A549 (cell line): ENCODE results near the gene NDUFAF3. TPM values are rescaled to one million over a fixed set of nuclear protein-coding genes. Genes with fewer than 3 reads are reported as not detected.
A peak's percentile ranks its signal among the peaks of the same experiment; 100 is the strongest.

Experiments used
- ATAC-seq, 2 experiments: fragments of 200-7000 bp in 1 of 2; fragments of >200 bp in 1 of 2; cut with Nextera tagmentation in 1 of 2; cut with Tn5 transposase in 1 of 2; 3 replicates each; pipeline versions ENCODE4 v1.8.0 to v1.9.1; 2018 to 2020; ENCODE audit warnings: mild to moderate bottlenecking in 1 of 2, moderate library complexity in 1 of 2
- CTCF ChIA-PET: fragments of 300-600 bp; sonication (Branson Sonifier 250); formaldehyde crosslinking; extraction: SDS; loops from one replicate; lab custom pipeline; 2021; ENCODE audit warnings: antibody characterized with exemption, inconsistent platforms; lab: Yijun Ruan, JAX
- POLR2A ChIA-PET: fragments of 350-600 bp; formaldehyde crosslinking; extraction: SDS; loops from one replicate; lab custom pipeline; 2021; ENCODE audit warnings: antibody characterized with exemption, inconsistent platforms; lab: Yijun Ruan, JAX
- DNase-seq, 2 experiments: peaks; one replicate each; pipeline versions ENCODE4 v3.0.0 to v3.0.0-alpha.2; 2011 to 2016; ENCODE audit warnings: low read depth in 1 of 2, low spot score in 1 of 2
- FAIRE-seq: peaks from 2 replicates; lab custom pipeline; 2011; peaks lifted over from hg19 to GRCh38; lab: Jason Lieb, UNC
- H3K27ac ChIP-seq, 2 experiments: fragments of >200 bp; sonication (Bioruptor Twin); formaldehyde crosslinking; 3 replicates each; pipeline ENCODE4 v1.5.1; 2016 to 2017
- H3K4me1 ChIP-seq: fragments of >200 bp; sonication (Bioruptor Twin); formaldehyde crosslinking; 3 replicates; pipeline ENCODE4 v1.6.1; 2016
- H3K4me2 ChIP-seq: fragments of >200 bp; sonication (Bioruptor Twin); formaldehyde crosslinking; 3 replicates; pipeline ENCODE4 v1.6.1; 2016
- H3K4me3 ChIP-seq: fragments of >200 bp; sonication (Bioruptor Twin); formaldehyde crosslinking; 3 replicates; pipeline ENCODE4 v1.5.1; 2016
- H3K9me3 ChIP-seq: fragments of >200 bp; sonication (Bioruptor Twin); formaldehyde crosslinking; 3 replicates; pipeline ENCODE4 v1.6.1; 2016
- CBX2 ChIP-seq: fragments of 200-600 bp; sonication (generic); IDR thresholded peaks from 2 replicates; pipeline ENCODE4 v1.6.1; 2016; ENCODE audit warnings: low read depth, mild to moderate bottlenecking, borderline replicate concordance
- CEBPB ChIP-seq, 2 experiments: fragments of >200 bp in 1 of 2; sonication (Bioruptor Twin) in 1 of 2; formaldehyde crosslinking in 1 of 2; IDR thresholded peaks; 2 replicates each; pipeline ENCODE4 v1.6.1; 2012 to 2016
- CHD4 ChIP-seq: fragments of 200-600 bp; sonication (generic); IDR thresholded peaks from 2 replicates; pipeline ENCODE4 v1.6.1; 2016; ENCODE audit warnings: antibody characterized with exemption, mild to moderate bottlenecking, borderline replicate concordance
- EHF ChIP-seq: fragments of 250-450 bp; sonication (Bioruptor Pico); IDR thresholded peaks from 2 replicates; pipeline ENCODE4 v1.5.0; 2020; ENCODE audit warnings: mild to moderate bottlenecking
- EHMT2 ChIP-seq: fragments of 200-600 bp; sonication (generic); IDR thresholded peaks from 2 replicates; pipeline ENCODE4 v1.6.1; 2016; ENCODE audit warnings: antibody characterized with exemption, low read depth, mild to moderate bottlenecking, moderate library complexity
- EP300 ChIP-seq, 2 experiments: fragments of >200 bp; sonication (Bioruptor Twin); formaldehyde crosslinking; IDR thresholded peaks; 2 replicates in 1 of 2; 3 replicates in 1 of 2; pipeline ENCODE4 v1.6.1; 2016 to 2017
- FOSL2 ChIP-seq, 2 experiments: fragments of 450-650 bp in 1 of 2; fragments of >200 bp in 1 of 2; sonication (Bioruptor Twin) in 1 of 2; formaldehyde crosslinking; IDR thresholded peaks; 2 replicates each; pipeline versions ENCODE4 v1.5.0 to v1.6.1; 2016 to 2020; ENCODE audit warnings: mild to moderate bottlenecking in 1 of 2, moderate library complexity in 1 of 2
- HDAC2 ChIP-seq: fragments of 200-600 bp; sonication (generic); IDR thresholded peaks from 2 replicates; pipeline ENCODE4 v1.6.1; 2016
- HMGXB4 ChIP-seq: fragments of 250-450 bp; sonication (Bioruptor Pico); IDR thresholded peaks from 2 replicates; pipeline ENCODE4 v1.5.0; 2021; ENCODE audit warnings: mild to moderate bottlenecking, moderate library complexity, borderline replicate concordance
- HOXB13 ChIP-seq: fragments of 250-450 bp; sonication (Bioruptor Pico); IDR thresholded peaks from 2 replicates; pipeline ENCODE4 v1.5.0; 2020; ENCODE audit warnings: low read depth, mild to moderate bottlenecking, moderate library complexity
- JUN ChIP-seq, 2 experiments: fragments of >200 bp; sonication (Bioruptor Twin); formaldehyde crosslinking; IDR thresholded peaks; 2 replicates in 1 of 2; 3 replicates in 1 of 2; pipeline ENCODE4 v1.6.1; 2016 to 2017
- JUNB ChIP-seq: fragments of >200 bp; sonication (Bioruptor Twin); formaldehyde crosslinking; IDR thresholded peaks from 2 replicates; pipeline ENCODE4 v1.6.1; 2016
- MAX ChIP-seq: IDR thresholded peaks from 2 replicates; pipeline ENCODE4 v1.6.1; 2012
- NPAS2 ChIP-seq: fragments of 250-450 bp; sonication (Bioruptor Pico); IDR thresholded peaks from 2 replicates; pipeline ENCODE4 v1.8.0; 2022; ENCODE audit warnings: mild to moderate bottlenecking, moderate library complexity, borderline replicate concordance
- PHF8 ChIP-seq: fragments of 200-600 bp; sonication (generic); IDR thresholded peaks from 2 replicates; pipeline ENCODE4 v1.6.1; 2016; ENCODE audit warnings: low read depth, mild to moderate bottlenecking, antibody characterized with exemption, moderate library complexity, borderline replicate concordance
- POLR2A ChIP-seq: IDR thresholded peaks from 2 replicates; pipeline ENCODE4 v1.6.1; 2012; ENCODE audit warnings: mild to moderate bottlenecking, low read length
- RAD21 ChIP-seq, 2 experiments: fragments of >200 bp in 1 of 2; sonication (Bioruptor Twin) in 1 of 2; formaldehyde crosslinking in 1 of 2; IDR thresholded peaks in 1 of 2; conservative IDR thresholded peaks in 1 of 2; 2 replicates in 1 of 2; 3 replicates in 1 of 2; pipeline ENCODE4 v1.6.1; 2012 to 2018; ENCODE audit warnings: inconsistent platforms in 1 of 2
- RFX5 ChIP-seq: fragments of 450-650 bp; IDR thresholded peaks from 2 replicates; pipeline ENCODE4 v1.7.1; 2014; ENCODE audit warnings: antibody characterized with exemption, mild to moderate bottlenecking, moderate library complexity
- SMC3 ChIP-seq: fragments of >200 bp; sonication (Bioruptor Twin); formaldehyde crosslinking; IDR thresholded peaks from 3 replicates; pipeline ENCODE4 v1.6.1; 2018; ENCODE audit warnings: inconsistent platforms
- SREBF2 ChIP-seq: fragments of 450-650 bp; IDR thresholded peaks from 2 replicates; pipeline ENCODE4 v1.6.1; 2014; ENCODE audit warnings: mild to moderate bottlenecking, moderate library complexity
- ZC3H11A ChIP-seq: fragments of 450-650 bp; IDR thresholded peaks from 2 replicates; pipeline ENCODE4 v1.6.1; 2014; ENCODE audit warnings: antibody characterized with exemption, mild to moderate bottlenecking
- ZNF302 ChIP-seq: fragments of 250-450 bp; sonication (Bioruptor Pico); IDR thresholded peaks from 2 replicates; pipeline ENCODE4 v1.9.0; 2021; ENCODE audit warnings: inconsistent platforms, mild to moderate bottlenecking, moderate library complexity
- ZSCAN20 ChIP-seq: fragments of 250-450 bp; sonication (Bioruptor Pico); IDR thresholded peaks from 2 replicates; pipeline ENCODE4 v1.8.0; 2022; ENCODE audit warnings: mild to moderate bottlenecking, moderate library complexity
- WGBS: methylation state at CpG from one replicate; pipeline ENCODE4 v1.1.6; 2017; ENCODE audit errors: missing lambda C conversion rate; 5-methylcytosine and 5-hydroxymethylcytosine counted together
- polyA plus RNA-seq, 4 experiments: library from polyadenylated mRNA; depleted of rRNA in 3 of 4; stranded (reverse); fragments of >200 nt; fragmentation: RNase III in 1 of 4; extraction: RNeasy Plus Mini Kit Qiagen cat#74134 plus additional on column Dnase treatment in 1 of 4; gene quantifications; 2 replicates in 3 of 4; 3 replicates in 1 of 4; pipeline ENCODE4 v1.2.3, GENCODE V29; 2011 to 2017
- TF ChIP-seq, protein P1 (sequence below): fragments of >200 bp; sonication (Bioruptor Twin); formaldehyde crosslinking; IDR thresholded peaks from 3 replicates; pipeline ENCODE4 v1.5.1; 2016
- TF ChIP-seq, protein P2 (sequence below): IDR thresholded peaks from 2 replicates; pipeline ENCODE4 v1.6.1; 2012; ENCODE audit warnings: low read depth, borderline replicate concordance
- TF ChIP-seq, protein P3 (sequence below): IDR thresholded peaks from 2 replicates; pipeline ENCODE4 v1.6.1; 2012
- TF ChIP-seq, protein P4 (sequence below): fragments of >200 bp; sonication (Bioruptor Twin); formaldehyde crosslinking; IDR thresholded peaks from 3 replicates; pipeline ENCODE4 v1.6.1; 2016

Gene NDUFAF3
- polyA plus RNA-seq, 2 of the 4 experiments (the other 2 are of a cell fraction) = 44.3 to 71.4 TPM

GRCh38 chr3:49017971-49018706 lies 3.8 kb upstream of the NDUFAF3 start, which contains the start of gene DALRD3:
Gene DALRD3, minus strand, starts transcription at chr3:49018580. Its CDS starts 16 bp downstream, at chr3:49018564.
- H3K9me3 ChIP-seq = no peaks in the 10 kb centered on the region
- FAIRE-seq = no peak
- H3K4me3 ChIP-seq = peak within 1 kb of the TSS; percentile 84
- 3% methylated on average over 36 of the region's 85 CpGs for WGBS
- peak; percentile 33 to 72 for DNase-seq
- ChIA-PET POLR2A (interaction anchor here (0.5 to 3.3 kb wide), 7 partner anchors 11 to 808 kb away, joined by 3 to 26 read pairs (median 3); partner anchors contain the start of genes P4HTM, QRICH1, USP19 and WDR6), CTCF (interaction anchor here (8.1 to 30.1 kb wide), 2 partner anchors 10 to 27 kb away, joined by 65 to 385 read pairs; partner anchors contain the start of genes P4HTM and WDR6)
- TF ChIP-seq, protein P1, sequence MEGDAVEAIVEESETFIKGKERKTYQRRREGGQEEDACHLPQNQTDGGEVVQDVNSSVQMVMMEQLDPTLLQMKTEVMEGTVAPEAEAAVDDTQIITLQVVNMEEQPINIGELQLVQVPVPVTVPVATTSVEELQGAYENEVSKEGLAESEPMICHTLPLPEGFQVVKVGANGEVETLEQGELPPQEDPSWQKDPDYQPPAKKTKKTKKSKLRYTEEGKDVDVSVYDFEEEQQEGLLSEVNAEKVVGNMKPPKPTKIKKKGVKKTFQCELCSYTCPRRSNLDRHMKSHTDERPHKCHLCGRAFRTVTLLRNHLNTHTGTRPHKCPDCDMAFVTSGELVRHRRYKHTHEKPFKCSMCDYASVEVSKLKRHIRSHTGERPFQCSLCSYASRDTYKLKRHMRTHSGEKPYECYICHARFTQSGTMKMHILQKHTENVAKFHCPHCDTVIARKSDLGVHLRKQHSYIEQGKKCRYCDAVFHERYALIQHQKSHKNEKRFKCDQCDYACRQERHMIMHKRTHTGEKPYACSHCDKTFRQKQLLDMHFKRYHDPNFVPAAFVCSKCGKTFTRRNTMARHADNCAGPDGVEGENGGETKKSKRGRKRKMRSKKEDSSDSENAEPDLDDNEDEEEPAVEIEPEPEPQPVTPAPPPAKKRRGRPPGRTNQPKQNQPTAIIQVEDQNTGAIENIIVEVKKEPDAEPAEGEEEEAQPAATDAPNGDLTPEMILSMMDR = no peak
- TF ChIP-seq RFX5 = no peak
- TF ChIP-seq HDAC2 = no peak
- TF ChIP-seq CBX2 = no peak
- TF ChIP-seq RAD21 (conservative IDR thresholded peaks at IDR 0.05 in 1 of 2, IDR thresholded peaks at IDR 0.05 in 1 of 2) = no peak
- TF ChIP-seq CHD4 = no peak
- no peak for TF ChIP-seq EHMT2
- TF ChIP-seq ZC3H11A = no peak
- TF ChIP-seq ZNF302 (CRISPR knock-in tag) = no peak
- TF ChIP-seq JUNB = no peak
- TF ChIP-seq POLR2A = peak; percentile 40
- TF ChIP-seq MAX = peak; percentile 54; the same call in 1 of the 2 replicates
- no peak for TF ChIP-seq CEBPB (IDR thresholded peaks at IDR 0.05)
- TF ChIP-seq, protein P2, sequence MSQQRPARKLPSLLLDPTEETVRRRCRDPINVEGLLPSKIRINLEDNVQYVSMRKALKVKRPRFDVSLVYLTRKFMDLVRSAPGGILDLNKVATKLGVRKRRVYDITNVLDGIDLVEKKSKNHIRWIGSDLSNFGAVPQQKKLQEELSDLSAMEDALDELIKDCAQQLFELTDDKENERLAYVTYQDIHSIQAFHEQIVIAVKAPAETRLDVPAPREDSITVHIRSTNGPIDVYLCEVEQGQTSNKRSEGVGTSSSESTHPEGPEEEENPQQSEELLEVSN = peak; percentile 42; the same call in 1 of the 2 replicates
- TF ChIP-seq, protein P3, sequence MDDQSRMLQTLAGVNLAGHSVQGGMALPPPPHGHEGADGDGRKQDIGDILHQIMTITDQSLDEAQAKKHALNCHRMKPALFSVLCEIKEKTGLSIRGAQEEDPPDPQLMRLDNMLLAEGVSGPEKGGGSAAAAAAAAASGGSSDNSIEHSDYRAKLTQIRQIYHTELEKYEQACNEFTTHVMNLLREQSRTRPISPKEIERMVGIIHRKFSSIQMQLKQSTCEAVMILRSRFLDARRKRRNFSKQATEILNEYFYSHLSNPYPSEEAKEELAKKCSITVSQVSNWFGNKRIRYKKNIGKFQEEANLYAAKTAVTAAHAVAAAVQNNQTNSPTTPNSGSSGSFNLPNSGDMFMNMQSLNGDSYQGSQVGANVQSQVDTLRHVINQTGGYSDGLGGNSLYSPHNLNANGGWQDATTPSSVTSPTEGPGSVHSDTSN = peak; percentile 47; the same call in 1 of the 2 replicates
- TF ChIP-seq NPAS2 (CRISPR knock-in tag) = no peak
- TF ChIP-seq PHF8 = peak; percentile 73
- no peak for TF ChIP-seq SREBF2
- no peak for TF ChIP-seq FOSL2 (IDR thresholded peaks at IDR 0.05)
- no peak for TF ChIP-seq FOSL2 (CRISPR knock-in tag; IDR thresholded peaks at IDR 0.05)
- TF ChIP-seq, protein P4, sequence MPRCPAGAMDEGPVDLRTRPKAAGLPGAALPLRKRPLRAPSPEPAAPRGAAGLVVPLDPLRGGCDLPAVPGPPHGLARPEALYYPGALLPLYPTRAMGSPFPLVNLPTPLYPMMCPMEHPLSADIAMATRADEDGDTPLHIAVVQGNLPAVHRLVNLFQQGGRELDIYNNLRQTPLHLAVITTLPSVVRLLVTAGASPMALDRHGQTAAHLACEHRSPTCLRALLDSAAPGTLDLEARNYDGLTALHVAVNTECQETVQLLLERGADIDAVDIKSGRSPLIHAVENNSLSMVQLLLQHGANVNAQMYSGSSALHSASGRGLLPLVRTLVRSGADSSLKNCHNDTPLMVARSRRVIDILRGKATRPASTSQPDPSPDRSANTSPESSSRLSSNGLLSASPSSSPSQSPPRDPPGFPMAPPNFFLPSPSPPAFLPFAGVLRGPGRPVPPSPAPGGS = no peak
- peak; percentile 14 to 79; a peak in 3 of 5 replicates for TF ChIP-seq JUN (IDR thresholded peaks at IDR 0.05)
- no peak for TF ChIP-seq HOXB13 (CRISPR knock-in tag)
- TF ChIP-seq SMC3 = no peak
- no peak for TF ChIP-seq HMGXB4 (CRISPR knock-in tag)
- no peak for TF ChIP-seq EP300 (IDR thresholded peaks at IDR 0.05)
- TF ChIP-seq EHF (CRISPR knock-in tag) = no peak
- no peak for TF ChIP-seq ZSCAN20 (CRISPR knock-in tag)
- H3K4me1 ChIP-seq = peaks cover 20% of the 10 kb centered on the region
- peak within 1 kb of the TSS; percentile 83 to 93 for H3K27ac ChIP-seq
- peak within 1 kb of the TSS; percentile 73 for H3K4me2 ChIP-seq
- ATAC-seq = peak; percentile 15 to 57; a peak in 3 of 6 replicates
